ENCODE measurements around the gene PTPRM.

- TF ChIP-seq EP300 (IDR thresholded peaks at IDR 0.05; ENCODE audit: borderline replicate concordance in 1 of 2, low read depth in 1 of 2, low read length in 1 of 2) (no peak), MXI1 (IDR thresholded peaks at IDR 0.05; ENCODE audit: low read depth, low read length) (no peak), NRF1 (IDR thresholded peaks at IDR 0.05; ENCODE audit: low read depth, low read length) (no peak), SMC3 (IDR thresholded peaks at IDR 0.05; ENCODE audit: low read depth, low read length) (no peak), JUND (IDR thresholded peaks at IDR 0.05) (no peak), SIN3A (IDR thresholded peaks at IDR 0.05; ENCODE audit: borderline replicate concordance, low read depth, low read length) (no peak), USF2 (IDR thresholded peaks at IDR 0.05; ENCODE audit: borderline replicate concordance, low read depth, low read length) (no peak)
Measured at GRCh38 chr18:7637269-7637668, 70.2 kb downstream of the PTPRM start.
